Epithelial cell of proximal tubule (primary cell): Measurements from ENCODE around the gene UGP2. TPM values are rescaled to one million over a fixed set of nuclear protein-coding genes. Genes with fewer than 3 reads are reported as not detected.
"Not testable (repeated sequence)": the region's sequence is repeated elsewhere in the genome, so short reads cannot be mapped to it uniquely, and the experiment has no call there.

ENCODE experiments used
- DNase-seq: peaks from one replicate; pipeline ENCODE4 v3.0.0-alpha.2; 2011; ENCODE audit warnings: low read depth
- H3K4me3 ChIP-seq: 2 replicates; pipeline ENCODE4 v1.5.1; 2011; ENCODE audit warnings: low read depth, mild to moderate bottlenecking, low read length
- CTCF ChIP-seq: conservative IDR thresholded peaks from 2 replicates; pipeline ENCODE4 v1.5.1; 2012; ENCODE audit warnings: low read depth, mild to moderate bottlenecking, low read length
- total RNA-seq: library from RNA; depleted of rRNA; stranded (reverse); fragments of >200 nt; gene quantifications from 2 replicates; pipeline ENCODE4 v1.2.3, GENCODE V29; 2015

UGP2 gene
- total RNA-seq, 1 donor from 2014 or later = 107 TPM

GRCh38 chr2:63903003-63903402 lies 61.3 kb downstream of the UGP2 start:
- TF ChIP-seq CTCF = no peak
- no peak overlapping the region for H3K4me3 ChIP-seq
- no peak for DNase-seq

GRCh38 chr2:63914311-63914710 lies 72.6 kb downstream of the UGP2 start:
- DNase-seq = no peak
- H3K4me3 ChIP-seq = no peak overlapping the region
- TF ChIP-seq CTCF = no peak

- DNase-seq = no peak
- H3K4me3 ChIP-seq = no peak overlapping the region
- no peak for TF ChIP-seq CTCF
Measured at GRCh38 chr2:63926815-63927214, 85.1 kb downstream of the UGP2 start.

GRCh38 chr2:63932104-63932503 lies 90.4 kb downstream of the UGP2 start:
- H3K4me3 ChIP-seq, DNase-seq: not testable (repeated sequence)

Other genes with a start within 250 kb of the UGP2 start
- gene VPS54, start 177.5 kb downstream of the UGP2 start, total RNA-seq = 15.3 and 18.2 TPM in 2 replicates